Nephron (organoid): ENCODE data around the gene SAMD11.
A peak's percentile ranks its signal among the peaks of the same experiment; 100 is the strongest.

Experiments
- H3K27ac Mint-ChIP-seq, 3 experiments: 2 replicates each; pipeline ENCODE4 v1.8.0; 2020; ENCODE audit warnings: mixed read lengths in 3 of 3, mild to moderate bottlenecking in 2 of 3, moderate library complexity in 1 of 3
- H3K27me3 Mint-ChIP-seq: 2 replicates; pipeline ENCODE4 v1.8.0; 2021; ENCODE audit warnings: low read depth, mild to moderate bottlenecking, moderate library complexity, mixed read lengths
- H3K36me3 Mint-ChIP-seq: 2 replicates; pipeline ENCODE4 v1.8.0; 2020; ENCODE audit warnings: low read depth, mixed read lengths
- H3K4me1 Mint-ChIP-seq: 2 replicates; pipeline ENCODE4 v1.8.0; 2020; ENCODE audit warnings: mixed read lengths
- H3K4me3 Mint-ChIP-seq, 3 experiments: 2 replicates each; pipeline ENCODE4 v1.8.0; 2020; ENCODE audit warnings: mild to moderate bottlenecking in 3 of 3, mixed read lengths in 3 of 3, moderate library complexity in 2 of 3
- H3K9me3 Mint-ChIP-seq: 2 replicates; pipeline ENCODE4 v1.8.0; 2020; ENCODE audit warnings: mixed read lengths
- CTCF ChIP-seq, 3 experiments: fragments of 200-600 bp; sonication (generic); IDR thresholded peaks; one replicate each; pipeline ENCODE4 v1.5.0; 2021; ENCODE audit warnings: antibody characterized with exemption in 3 of 3; ENCODE audit not compliant: unreplicated experiment in 3 of 3

SAMD11 gene

DNA sequence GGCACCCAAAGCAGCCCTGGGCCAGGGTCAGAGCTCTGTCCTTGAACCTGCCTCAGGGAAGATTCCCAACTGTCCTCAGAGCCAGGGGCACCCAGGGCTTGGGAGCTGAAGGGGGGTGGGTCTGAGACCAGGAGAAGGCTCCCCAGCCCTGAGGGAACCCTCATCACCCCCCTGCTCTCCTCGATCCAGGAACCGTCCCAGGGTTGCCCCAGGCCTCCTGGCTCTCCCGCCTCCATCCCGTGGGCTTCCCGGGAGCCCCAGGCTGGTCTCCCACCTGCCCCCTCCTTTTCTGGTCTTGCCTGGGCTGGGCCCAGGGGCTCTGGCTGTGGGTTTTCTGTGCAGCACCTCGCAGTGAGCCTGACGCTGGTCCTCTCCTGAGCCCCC is 6.7 kb upstream of the SAMD11 start:
- Mint-ChIP-seq H3K27ac (peak overlapping the region; percentile 88 to 97 (median 89)), H3K36me3 (peaks cover 4% of the 10 kb centered on the region), H3K27me3 (peaks cover 50% of the 10 kb centered on the region), H3K4me3 (peak overlapping the region; percentile 60 to 67 (median 63)), H3K4me1 (peaks cover 66% of the 10 kb centered on the region), H3K9me3 (no peaks in the 10 kb centered on the region)
- no peak for TF ChIP-seq CTCF (IDR thresholded peaks at IDR 0.05; ENCODE audit: unreplicated experiment in 3 of 3)

- TF ChIP-seq CTCF (IDR thresholded peaks at IDR 0.05; ENCODE audit: unreplicated experiment in 3 of 3), result no peak
Measured at GRCh38 chr1:917466-918091, 6.1 kb upstream of the SAMD11 start.

GRCh38 chr1:918353-918752 is 5.4 kb upstream of the SAMD11 start:
- TF ChIP-seq CTCF (IDR thresholded peaks at IDR 0.05; ENCODE audit: unreplicated experiment in 3 of 3), result no peak
- H3K27me3 Mint-ChIP-seq, result peaks cover 45% of the 10 kb centered on the region
- peak overlapping the region in 2 of 3 experiments; percentile 56 to 61 for H3K4me3 Mint-ChIP-seq
- H3K4me1 Mint-ChIP-seq, result peaks cover 57% of the 10 kb centered on the region
- no peaks in the 10 kb centered on the region for H3K9me3 Mint-ChIP-seq
- peaks cover 4% of the 10 kb centered on the region for H3K36me3 Mint-ChIP-seq
- peak overlapping the region; percentile 77 to 89 (median 88) for H3K27ac Mint-ChIP-seq

More at GRCh38 chr1:917466-918091, 6.1 kb upstream of the SAMD11 start:
- Mint-ChIP-seq H3K36me3 (peaks cover 4% of the 10 kb centered on the region), H3K27ac (peak overlapping the region; percentile 88 to 97 (median 89)), H3K4me3 (peak overlapping the region; percentile 60 to 67 (median 63)), H3K4me1 (peaks cover 61% of the 10 kb centered on the region), H3K9me3 (no peaks in the 10 kb centered on the region), H3K27me3 (peaks cover 47% of the 10 kb centered on the region)

DNA sequence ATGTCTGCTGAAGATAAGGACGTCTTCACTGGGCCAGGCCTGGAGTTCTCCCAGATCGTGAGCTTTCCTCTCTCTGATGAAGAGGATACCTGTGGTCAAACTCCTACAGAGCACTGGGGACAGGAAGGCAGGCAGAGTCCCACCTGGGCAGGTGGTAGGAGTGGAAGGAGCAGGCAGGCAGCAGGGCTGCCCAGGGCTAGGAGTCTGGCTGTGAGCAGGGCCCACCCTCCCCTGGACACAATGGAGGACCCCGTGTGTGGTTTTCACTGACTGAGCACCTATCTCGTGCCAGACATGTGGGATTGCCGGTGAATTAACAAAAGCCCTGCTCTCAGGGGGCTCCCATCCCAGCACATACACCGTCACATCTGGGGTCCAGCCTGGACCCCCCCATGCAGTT is 4.9 kb upstream of the SAMD11 start:
- peaks cover 4% of the 10 kb centered on the region for H3K36me3 Mint-ChIP-seq
- peaks cover 57% of the 10 kb centered on the region for H3K4me1 Mint-ChIP-seq

GRCh38 chr1:919271-919872 is 4.4 kb upstream of the SAMD11 start:
- peaks cover 37% of the 10 kb centered on the region for H3K27me3 Mint-ChIP-seq
- TF ChIP-seq CTCF (IDR thresholded peaks at IDR 0.05; ENCODE audit: unreplicated experiment in 3 of 3), result peak in 1 of 3 experiments; percentile 21

More for the DNA sequence above, 4.9 kb upstream of the SAMD11 start:
- H3K27ac Mint-ChIP-seq, result peak overlapping the region; percentile 66 to 89 (median 77)
- H3K4me3 Mint-ChIP-seq, result peak overlapping the region in 2 of 3 experiments; percentile 55 to 61
- peaks cover 42% of the 10 kb centered on the region for H3K27me3 Mint-ChIP-seq
- no peaks in the 10 kb centered on the region for H3K9me3 Mint-ChIP-seq
- TF ChIP-seq CTCF (IDR thresholded peaks at IDR 0.05; ENCODE audit: unreplicated experiment in 3 of 3), result no peak

More at GRCh38 chr1:919271-919872, 4.4 kb upstream of the SAMD11 start:
- H3K4me3 Mint-ChIP-seq, result no peak overlapping the region
- no peaks in the 10 kb centered on the region for H3K9me3 Mint-ChIP-seq
- peaks cover 4% of the 10 kb centered on the region for H3K36me3 Mint-ChIP-seq
- H3K27ac Mint-ChIP-seq, result no peak overlapping the region
- peaks cover 57% of the 10 kb centered on the region for H3K4me1 Mint-ChIP-seq
